Nephron (organoid): ENCODE data around the gene ANKK1.

ENCODE experiments used
- H3K27ac Mint-ChIP-seq, 3 experiments: 2 replicates each; pipeline ENCODE4 v1.8.0; 2020; ENCODE audit warnings: mixed read lengths in 3 of 3, mild to moderate bottlenecking in 2 of 3, moderate library complexity in 1 of 3
- H3K27me3 Mint-ChIP-seq: 2 replicates; pipeline ENCODE4 v1.8.0; 2021; ENCODE audit warnings: low read depth, mild to moderate bottlenecking, moderate library complexity, mixed read lengths
- H3K36me3 Mint-ChIP-seq: 2 replicates; pipeline ENCODE4 v1.8.0; 2020; ENCODE audit warnings: low read depth, mixed read lengths
- H3K4me1 Mint-ChIP-seq: 2 replicates; pipeline ENCODE4 v1.8.0; 2020; ENCODE audit warnings: mixed read lengths
- H3K4me3 Mint-ChIP-seq, 3 experiments: 2 replicates each; pipeline ENCODE4 v1.8.0; 2020; ENCODE audit warnings: mild to moderate bottlenecking in 3 of 3, mixed read lengths in 3 of 3, moderate library complexity in 2 of 3
- H3K9me3 Mint-ChIP-seq: 2 replicates; pipeline ENCODE4 v1.8.0; 2020; ENCODE audit warnings: mixed read lengths
- CTCF ChIP-seq, 3 experiments: fragments of 200-600 bp; sonication (generic); IDR thresholded peaks; one replicate each; pipeline ENCODE4 v1.5.0; 2021; ENCODE audit warnings: antibody characterized with exemption in 3 of 3; ENCODE audit not compliant: unreplicated experiment in 3 of 3

ANKK1 gene

GRCh38 chr11:113431746-113432145 is 44.2 kb downstream of the ANKK1 start:
- peaks cover 7% of the 10 kb centered on the region for H3K4me1 Mint-ChIP-seq
- H3K9me3 Mint-ChIP-seq = no peaks in the 10 kb centered on the region
- H3K36me3 Mint-ChIP-seq = no peaks in the 10 kb centered on the region
- TF ChIP-seq CTCF (IDR thresholded peaks at IDR 0.05; ENCODE audit: unreplicated experiment in 3 of 3) = no peak
- H3K4me3 Mint-ChIP-seq = no peak overlapping the region
- peaks cover 3% of the 10 kb centered on the region for H3K27me3 Mint-ChIP-seq
- no peak overlapping the region for H3K27ac Mint-ChIP-seq

GRCh38 chr11:113435190-113435968 is 47.8 kb downstream of the ANKK1 start:
- Mint-ChIP-seq H3K4me3 (no peak overlapping the region), H3K4me1 (peaks cover 7% of the 10 kb centered on the region), H3K27me3 (peaks cover 8% of the 10 kb centered on the region), H3K9me3 (no peaks in the 10 kb centered on the region), H3K27ac (peak overlapping the region in 1 of 3 experiments; percentile 36), H3K36me3 (no peaks in the 10 kb centered on the region)
- TF ChIP-seq CTCF (IDR thresholded peaks at IDR 0.05; ENCODE audit: unreplicated experiment in 3 of 3) = no peak

- TF ChIP-seq CTCF (IDR thresholded peaks at IDR 0.05; ENCODE audit: unreplicated experiment in 3 of 3) = no peak
- Mint-ChIP-seq H3K36me3 (no peaks in the 10 kb centered on the region), H3K4me1 (peaks cover 7% of the 10 kb centered on the region), H3K27me3 (peaks cover 14% of the 10 kb centered on the region), H3K4me3 (no peak overlapping the region), H3K27ac (no peak overlapping the region), H3K9me3 (no peaks in the 10 kb centered on the region)
These were observed 49.2 kb downstream of the ANKK1 start for GRCh38 chr11:113436672-113437252.

GRCh38 chr11:113440816-113441215 is 53.2 kb downstream of the ANKK1 start:
- H3K27me3 Mint-ChIP-seq = peaks cover 52% of the 10 kb centered on the region
- TF ChIP-seq CTCF (IDR thresholded peaks at IDR 0.05; ENCODE audit: unreplicated experiment in 3 of 3) = no peak
- no peak overlapping the region for H3K4me3 Mint-ChIP-seq
- H3K9me3 Mint-ChIP-seq = no peaks in the 10 kb centered on the region
- no peak overlapping the region for H3K27ac Mint-ChIP-seq
- H3K36me3 Mint-ChIP-seq = no peaks in the 10 kb centered on the region
- peaks cover 4% of the 10 kb centered on the region for H3K4me1 Mint-ChIP-seq

GRCh38 chr11:113444502-113445123 is 57.0 kb downstream of the ANKK1 start:
- H3K4me3 Mint-ChIP-seq = no peak overlapping the region
- H3K9me3 Mint-ChIP-seq = no peaks in the 10 kb centered on the region
- TF ChIP-seq CTCF (IDR thresholded peaks at IDR 0.05; ENCODE audit: unreplicated experiment in 3 of 3) = no peak
- H3K4me1 Mint-ChIP-seq = no peaks in the 10 kb centered on the region
- peaks cover 70% of the 10 kb centered on the region for H3K27me3 Mint-ChIP-seq
- H3K27ac Mint-ChIP-seq = no peak overlapping the region
- H3K36me3 Mint-ChIP-seq = no peaks in the 10 kb centered on the region
